SK-N-SH (cell line): ENCODE data around the gene SLC35F4. TPM values are rescaled to one million over a fixed set of nuclear protein-coding genes. Genes with fewer than 3 reads are reported as not detected.

Experiments
- CTCF ChIA-PET: fragments of 300-600, 350-600 bp; formaldehyde crosslinking; extraction: SDS; loops from one replicate; lab custom pipeline; 2021; lab: Yijun Ruan, JAX
- POLR2A ChIA-PET: fragments of 350-600 bp; sonication (Branson Sonifier 250); formaldehyde crosslinking; extraction: SDS; loops from one replicate; lab custom pipeline; 2020; ENCODE audit warnings: antibody characterized with exemption, inconsistent platforms; lab: Yijun Ruan, JAX
- DNase-seq: peaks from one replicate; pipeline ENCODE4 v3.0.0; 2012
- H2AFZ ChIP-seq: fragments of 200-600 bp; sonication (generic); 2 replicates; pipeline ENCODE4 v1.8.1; 2016; ENCODE audit warnings: antibody characterized with exemption, mild to moderate bottlenecking, low read depth
- H3F3A ChIP-seq: fragments of 200-600 bp; sonication (generic); replicated peaks from 2 replicates; pipeline ENCODE3; 2016; ENCODE audit warnings: antibody characterized with exemption, mild to moderate bottlenecking; ENCODE audit not compliant: insufficient read depth
- H3K27ac ChIP-seq, 2 experiments: fragments of 200-500 bp in 1 of 2; fragments of 200-600 bp in 1 of 2; sonication (Bioruptor generic) in 1 of 2; sonication (generic), shearing (Covaris generic) in 1 of 2; 2 replicates each; pipeline versions ENCODE4 v1.5.1 to v1.6.1; 2014 to 2016; ENCODE audit warnings: low read depth in 2 of 2, inconsistent platforms in 1 of 2, low read length in 1 of 2, mild to moderate bottlenecking in 1 of 2, mixed read lengths in 1 of 2
- H3K27me3 ChIP-seq: fragments of 200-600 bp; sonication (generic), shearing (Covaris generic); 2 replicates; pipeline ENCODE4 v1.6.1; 2016; ENCODE audit warnings: mixed run types; ENCODE audit not compliant: insufficient read depth
- H3K36me3 ChIP-seq, 2 experiments: fragments of 200-500 bp in 1 of 2; fragments of 200-600 bp in 1 of 2; sonication (Bioruptor generic) in 1 of 2; sonication (generic) in 1 of 2; replicated peaks in 1 of 2; 2 replicates each; pipeline versions ENCODE3 to v1.5.1; 2014 to 2016; ENCODE audit warnings: low read length in 1 of 2, mild to moderate bottlenecking in 1 of 2; ENCODE audit not compliant: insufficient read depth in 2 of 2, control insufficient read depth in 1 of 2
- H3K4me1 ChIP-seq, 2 experiments: fragments of 200-500 bp in 1 of 2; fragments of 200-600 bp in 1 of 2; sonication (Bioruptor generic) in 1 of 2; sonication (generic), shearing (Covaris generic) in 1 of 2; 2 replicates each; pipeline versions ENCODE4 v1.5.1 to v1.6.1; 2014 to 2016; ENCODE audit warnings: low read depth in 1 of 2, low read length in 1 of 2, mixed run types in 1 of 2; ENCODE audit not compliant: insufficient read depth in 2 of 2, control insufficient read depth in 1 of 2
- H3K4me2 ChIP-seq: fragments of 200-600 bp; sonication (generic), shearing (Covaris generic); 2 replicates; pipeline ENCODE4 v1.6.1; 2017; ENCODE audit warnings: mixed run types
- H3K4me3 ChIP-seq, 2 experiments: fragments of 200-500 bp in 1 of 2; fragments of 200-600 bp in 1 of 2; sonication (Bioruptor generic) in 1 of 2; sonication (generic), shearing (Covaris generic) in 1 of 2; 2 replicates each; pipeline versions ENCODE4 v1.5.1 to v1.8.1; 2014 to 2016; ENCODE audit warnings: low read depth in 2 of 2, inconsistent platforms in 1 of 2, low read length in 1 of 2, mild to moderate bottlenecking in 1 of 2, mixed read lengths in 1 of 2, moderate library complexity in 1 of 2
- H3K79me2 ChIP-seq: fragments of 200-600 bp; sonication (generic); 2 replicates; pipeline ENCODE4 v1.8.1; 2017; ENCODE audit warnings: mild to moderate bottlenecking; ENCODE audit not compliant: insufficient read depth
- H3K9ac ChIP-seq: fragments of 200-600 bp; sonication (generic); 2 replicates; pipeline ENCODE4 v1.6.1; 2017; ENCODE audit warnings: mixed run types
- H3K9me2 ChIP-seq: fragments of 200-600 bp; sonication (generic); 2 replicates; pipeline ENCODE4 v1.6.1; 2017; ENCODE audit warnings: mixed run types
- H3K9me3 ChIP-seq: fragments of 200-600 bp; sonication (generic); 2 replicates; pipeline ENCODE4 v1.6.1; 2017; ENCODE audit warnings: mixed run types, mild to moderate bottlenecking, moderate library complexity
- H4K20me1 ChIP-seq: fragments of 200-600 bp; sonication (generic); 2 replicates; pipeline ENCODE4 v1.6.1; 2017; ENCODE audit warnings: mild to moderate bottlenecking, mixed run types; ENCODE audit not compliant: insufficient read depth
- CHD2 ChIP-seq: fragments of 150-350 bp; IDR thresholded peaks from 2 replicates; pipeline ENCODE4 v1.6.1; 2018; ENCODE audit warnings: low read length; ENCODE audit not compliant: partially characterized antibody
- CTCF ChIP-seq: fragments of 200-600 bp; sonication (generic); IDR thresholded peaks from 2 replicates; pipeline ENCODE4 v1.6.1; 2017; ENCODE audit warnings: antibody characterized with exemption, mild to moderate bottlenecking, moderate library complexity
- FOSL2 ChIP-seq: IDR thresholded peaks from 2 replicates; pipeline ENCODE4 v1.4.0; 2012; ENCODE audit warnings: low read depth, mild to moderate bottlenecking, moderate library complexity, borderline replicate concordance
- FOXJ3 ChIP-seq: sonication (generic); formaldehyde crosslinking; IDR thresholded peaks from 2 replicates; pipeline ENCODE4 v1.5.1; 2020; ENCODE audit warnings: mild to moderate bottlenecking, missing genetic modification reagents
- FOXM1 ChIP-seq: IDR thresholded peaks from 2 replicates; pipeline ENCODE4 v1.4.0; 2012; ENCODE audit warnings: low read depth, mild to moderate bottlenecking
- GATA2 ChIP-seq: sonication (generic); formaldehyde crosslinking; IDR thresholded peaks from 2 replicates; pipeline ENCODE4 v1.5.0; 2020; ENCODE audit warnings: mild to moderate bottlenecking, missing genetic modification reagents
- IRF3 ChIP-seq: fragments of 150-350 bp; IDR thresholded peaks from 2 replicates; pipeline ENCODE4 v1.6.1; 2016; ENCODE audit warnings: mild to moderate bottlenecking, low read depth, low read length
- JUND ChIP-seq: IDR thresholded peaks from 2 replicates; pipeline ENCODE4 v1.4.0; 2012
- MEF2A ChIP-seq: IDR thresholded peaks from 2 replicates; pipeline ENCODE4 v1.4.0; 2012; ENCODE audit warnings: low read depth, borderline replicate concordance
- MXI1 ChIP-seq: IDR thresholded peaks from 2 replicates; pipeline ENCODE4 v1.6.1; 2012; ENCODE audit warnings: mild to moderate bottlenecking, low read depth, low read length, improper control_type of control experiment
- POLR2AphosphoS5 ChIP-seq: IDR thresholded peaks from 2 replicates; pipeline ENCODE4 v1.6.1; 2012; ENCODE audit warnings: low read depth, low read length
- RAD21 ChIP-seq: IDR thresholded peaks from 2 replicates; pipeline ENCODE4 v1.6.1; 2012; ENCODE audit warnings: mild to moderate bottlenecking, low read length
- TCF12 ChIP-seq: IDR thresholded peaks from 2 replicates; pipeline ENCODE4 v1.4.0; 2012
- TEAD4 ChIP-seq: IDR thresholded peaks from 2 replicates; pipeline ENCODE4 v1.4.0; 2012; ENCODE audit warnings: mild to moderate bottlenecking, borderline replicate concordance; ENCODE audit not compliant: insufficient read depth
- WGBS: methylation state at CpG from one replicate; pipeline ENCODE4 v1.1.6; 2017; ENCODE audit warnings: low lambda C conversion rate; 5-methylcytosine and 5-hydroxymethylcytosine counted together
- polyA plus RNA-seq, 3 experiments: library from polyadenylated mRNA; depleted of rRNA; stranded (reverse); fragments of >200 nt; gene quantifications; 2 replicates each; pipeline ENCODE4 v1.2.3, GENCODE V29; 2012
- TF ChIP-seq, protein P1 (sequence below): IDR thresholded peaks from 2 replicates; pipeline ENCODE4 v1.6.1; 2012; ENCODE audit warnings: mild to moderate bottlenecking, low read depth, low read length, moderate library complexity
- TF ChIP-seq, protein P2 (sequence below): IDR thresholded peaks from 2 replicates; pipeline ENCODE4 v1.4.0; 2012; ENCODE audit warnings: low read depth, borderline replicate concordance

Gene SLC35F4
- polyA plus RNA-seq, 1 of the 3 experiments (the other 2 are of a cell fraction), result not detected

DNA sequence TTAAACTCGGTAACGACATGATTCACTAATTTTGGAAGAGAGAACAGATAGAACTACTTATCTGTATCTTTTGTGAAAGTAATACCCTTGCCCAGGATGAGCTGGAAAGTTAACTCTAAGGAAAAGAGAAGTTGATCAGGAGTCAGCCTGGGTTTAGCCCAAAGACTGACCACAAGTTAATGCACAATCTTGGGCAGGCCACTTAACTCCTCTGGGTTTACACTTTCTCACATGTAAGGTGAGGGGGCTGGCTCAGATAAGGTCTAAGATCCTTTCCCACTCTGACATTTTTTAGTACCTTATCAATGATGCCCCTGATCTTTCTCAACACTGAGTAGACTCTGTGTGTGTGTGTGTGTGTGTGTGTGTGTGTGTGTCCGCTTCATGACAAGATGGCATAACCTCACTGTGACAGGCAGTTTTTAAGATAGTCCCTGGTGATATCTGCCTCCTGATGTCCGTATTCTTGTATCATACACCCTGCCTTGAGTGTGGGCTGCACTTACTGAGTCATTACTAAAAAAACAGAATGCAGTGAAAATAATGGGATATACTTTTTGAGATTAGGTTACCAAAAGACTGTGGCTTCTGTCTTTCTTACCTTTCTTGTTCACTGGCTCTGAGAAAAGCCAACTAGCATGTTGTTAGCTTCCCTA, 316.0 kb downstream of the SLC35F4 start (continued):
- TF ChIP-seq TEAD4 (no peak), CHD2 (no peak)

- 0% methylated on average over 2 of the region's 2 CpGs for WGBS
- CTCF ChIA-PET, result no interaction called here
- Histone ChIP-seq H3K79me2 (no peaks in the 10 kb centered on the region), H3K4me3 (no peak overlapping the region), H3K9me2 (no peaks in the 10 kb centered on the region)
- TF ChIP-seq RAD21, result no peak
- TF ChIP-seq, all 33 proteins: peak for 0
- H3K27ac ChIP-seq, result no peak overlapping the region
- H4K20me1 ChIP-seq, result no peaks in the 10 kb centered on the region
- no peaks in the 10 kb centered on the region for H3K27me3 ChIP-seq
- no peaks in the 10 kb centered on the region for H3K9me3 ChIP-seq
- H3K9ac ChIP-seq, result no peak overlapping the region
- no peaks in the 10 kb centered on the region for H3F3A ChIP-seq
- no peaks in the 10 kb centered on the region for H3K4me1 ChIP-seq
- no peak overlapping the region for H3K4me2 ChIP-seq
- no peaks in the 10 kb centered on the region for H3K36me3 ChIP-seq
- no peak overlapping the region for H2AFZ ChIP-seq
- POLR2A ChIA-PET, result no interaction called here
- no peak for DNase-seq
These were observed 316.8 kb downstream of the SLC35F4 start for GRCh38 chr14:57549016-57549564.

DNA sequence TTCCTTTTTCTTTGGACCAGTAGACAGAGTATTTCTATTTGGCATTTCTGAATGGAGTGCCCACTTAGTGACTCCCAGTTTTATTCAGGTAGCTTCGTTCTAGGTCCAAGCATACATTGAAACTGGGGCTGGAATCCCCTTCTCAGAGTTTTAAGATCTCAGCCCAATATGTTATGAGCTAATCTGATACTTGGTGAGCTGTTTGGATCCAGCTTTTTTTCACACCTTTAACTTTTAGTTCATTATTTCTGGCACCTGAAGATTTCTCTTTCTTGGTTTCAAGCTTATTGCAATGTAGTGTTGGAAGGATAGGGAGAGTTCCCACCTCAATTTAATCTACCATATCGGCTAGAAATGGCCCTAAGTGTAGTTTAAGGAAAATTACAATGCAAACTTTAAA, 318.8 kb downstream of the SLC35F4 start:
- no peaks in the 10 kb centered on the region for H3F3A ChIP-seq
- no peak overlapping the region for H3K4me3 ChIP-seq
- H3K79me2 ChIP-seq, result no peaks in the 10 kb centered on the region
- POLR2A ChIA-PET, result no interaction called here
- no peaks in the 10 kb centered on the region for H3K27me3 ChIP-seq
- no peak overlapping the region for H2AFZ ChIP-seq
- H3K4me1 ChIP-seq, result no peaks in the 10 kb centered on the region
- 1% methylated on average over 2 of the region's 2 CpGs for WGBS
- H4K20me1 ChIP-seq, result no peaks in the 10 kb centered on the region
- no peaks in the 10 kb centered on the region for H3K9me2 ChIP-seq
- H3K4me2 ChIP-seq, result no peak overlapping the region
- H3K27ac ChIP-seq, result no peak overlapping the region
- CTCF ChIA-PET, result no interaction called here
- no peak overlapping the region for H3K9ac ChIP-seq
- DNase-seq, result no peak
- H3K36me3 ChIP-seq, result no peaks in the 10 kb centered on the region
- H3K9me3 ChIP-seq, result no peaks in the 10 kb centered on the region
- TF ChIP-seq GATA2 (CRISPR knock-in tag), result no peak
- TF ChIP-seq, protein P1, sequence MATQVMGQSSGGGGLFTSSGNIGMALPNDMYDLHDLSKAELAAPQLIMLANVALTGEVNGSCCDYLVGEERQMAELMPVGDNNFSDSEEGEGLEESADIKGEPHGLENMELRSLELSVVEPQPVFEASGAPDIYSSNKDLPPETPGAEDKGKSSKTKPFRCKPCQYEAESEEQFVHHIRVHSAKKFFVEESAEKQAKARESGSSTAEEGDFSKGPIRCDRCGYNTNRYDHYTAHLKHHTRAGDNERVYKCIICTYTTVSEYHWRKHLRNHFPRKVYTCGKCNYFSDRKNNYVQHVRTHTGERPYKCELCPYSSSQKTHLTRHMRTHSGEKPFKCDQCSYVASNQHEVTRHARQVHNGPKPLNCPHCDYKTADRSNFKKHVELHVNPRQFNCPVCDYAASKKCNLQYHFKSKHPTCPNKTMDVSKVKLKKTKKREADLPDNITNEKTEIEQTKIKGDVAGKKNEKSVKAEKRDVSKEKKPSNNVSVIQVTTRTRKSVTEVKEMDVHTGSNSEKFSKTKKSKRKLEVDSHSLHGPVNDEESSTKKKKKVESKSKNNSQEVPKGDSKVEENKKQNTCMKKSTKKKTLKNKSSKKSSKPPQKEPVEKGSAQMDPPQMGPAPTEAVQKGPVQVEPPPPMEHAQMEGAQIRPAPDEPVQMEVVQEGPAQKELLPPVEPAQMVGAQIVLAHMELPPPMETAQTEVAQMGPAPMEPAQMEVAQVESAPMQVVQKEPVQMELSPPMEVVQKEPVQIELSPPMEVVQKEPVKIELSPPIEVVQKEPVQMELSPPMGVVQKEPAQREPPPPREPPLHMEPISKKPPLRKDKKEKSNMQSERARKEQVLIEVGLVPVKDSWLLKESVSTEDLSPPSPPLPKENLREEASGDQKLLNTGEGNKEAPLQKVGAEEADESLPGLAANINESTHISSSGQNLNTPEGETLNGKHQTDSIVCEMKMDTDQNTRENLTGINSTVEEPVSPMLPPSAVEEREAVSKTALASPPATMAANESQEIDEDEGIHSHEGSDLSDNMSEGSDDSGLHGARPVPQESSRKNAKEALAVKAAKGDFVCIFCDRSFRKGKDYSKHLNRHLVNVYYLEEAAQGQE, result no peak
- TF ChIP-seq POLR2AphosphoS5, result no peak
- no peak for TF ChIP-seq FOSL2
- TF ChIP-seq JUND, result no peak
- TF ChIP-seq RAD21, result no peak
- no peak for TF ChIP-seq MEF2A
- TF ChIP-seq FOXM1, result no peak
- TF ChIP-seq CTCF, result no peak
- TF ChIP-seq TCF12, result no peak
- no peak for TF ChIP-seq MXI1
- no peak for TF ChIP-seq IRF3
- TF ChIP-seq, protein P2, sequence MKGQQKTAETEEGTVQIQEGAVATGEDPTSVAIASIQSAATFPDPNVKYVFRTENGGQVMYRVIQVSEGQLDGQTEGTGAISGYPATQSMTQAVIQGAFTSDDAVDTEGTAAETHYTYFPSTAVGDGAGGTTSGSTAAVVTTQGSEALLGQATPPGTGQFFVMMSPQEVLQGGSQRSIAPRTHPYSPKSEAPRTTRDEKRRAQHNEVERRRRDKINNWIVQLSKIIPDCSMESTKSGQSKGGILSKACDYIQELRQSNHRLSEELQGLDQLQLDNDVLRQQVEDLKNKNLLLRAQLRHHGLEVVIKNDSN, result no peak
- TF ChIP-seq FOXJ3 (CRISPR knock-in tag), result no peak
